K562 (cell line): ENCODE data around the gene ACAT2. TPM values are rescaled to one million over a fixed set of nuclear protein-coding genes. Genes with fewer than 3 reads are reported as not detected.

Experiments
- ARID2 ChIP-seq: fragments of 450-650 bp; IDR thresholded peaks from 2 replicates; pipeline ENCODE4 v1.6.1; 2017; ENCODE audit warnings: antibody characterized with exemption, mild to moderate bottlenecking
- E2F5 ChIP-seq: sonication (generic); formaldehyde crosslinking; IDR thresholded peaks from 2 replicates; pipeline ENCODE4 v1.8.0; 2022; ENCODE audit warnings: mild to moderate bottlenecking, missing genetic modification reagents
- EHMT2 ChIP-seq: fragments of 450-650 bp; IDR thresholded peaks from 2 replicates; pipeline ENCODE4 v1.6.1; 2018; ENCODE audit warnings: antibody characterized with exemption
- GTF2E2 ChIP-seq: fragments of 200-800 bp; sonication (Bioruptor generic); IDR thresholded peaks from 2 replicates; pipeline ENCODE4 v1.6.1; 2016; ENCODE audit warnings: missing genetic modification characterization, missing compliant biosample characterization
- HDAC8 ChIP-seq: fragments of 450-650 bp; IDR thresholded peaks from 2 replicates; pipeline ENCODE4 v1.6.1; 2016; ENCODE audit warnings: mild to moderate bottlenecking, missing genetic modification characterization, moderate library complexity, missing compliant biosample characterization
- L3MBTL2 ChIP-seq: fragments of 450-650 bp; IDR thresholded peaks from 2 replicates; pipeline ENCODE4 v1.6.1; 2016; ENCODE audit warnings: mild to moderate bottlenecking, moderate library complexity
- NR1H2 ChIP-seq: sonication (generic); formaldehyde crosslinking; IDR thresholded peaks from 2 replicates; pipeline ENCODE4 v1.4.0; 2020; ENCODE audit warnings: mild to moderate bottlenecking, missing genetic modification reagents
- PML ChIP-seq: IDR thresholded peaks from 2 replicates; pipeline ENCODE4 v1.6.1; 2012; ENCODE audit warnings: low read length, inconsistent platforms
- POLR2B ChIP-seq: fragments of 450-650 bp; IDR thresholded peaks from 2 replicates; pipeline ENCODE4 v1.6.1; 2018; ENCODE audit warnings: low read depth; ENCODE audit not compliant: partially characterized antibody
- RERE ChIP-seq: sonication (generic); formaldehyde crosslinking; IDR thresholded peaks from 2 replicates; pipeline ENCODE4 v1.8.0; 2023; ENCODE audit warnings: missing genetic modification reagents, mild to moderate bottlenecking, borderline replicate concordance
- SAFB ChIP-seq: fragments of 200-400 bp; formaldehyde crosslinking; IDR thresholded peaks from 2 replicates; pipeline ENCODE4 v1.6.1; 2017; ENCODE audit warnings: low read depth, low read length, borderline replicate concordance
- SRSF1 ChIP-seq: fragments of 200-400 bp; formaldehyde crosslinking; IDR thresholded peaks from 2 replicates; pipeline ENCODE4 v1.6.1; 2017; ENCODE audit warnings: mild to moderate bottlenecking, low read depth, low read length, moderate library complexity
- ZBTB11 ChIP-seq, 3 experiments: fragments of 200-800 bp in 1 of 3; fragments of 250-450 bp in 1 of 3; fragments of 450-650 bp in 1 of 3; sonication (Bioruptor Pico) in 1 of 3; sonication (Bioruptor generic) in 1 of 3; formaldehyde crosslinking in 1 of 3; IDR thresholded peaks; 2 replicates each; pipeline versions ENCODE4 v1.6.1 to v1.8.0; 2016 to 2022; ENCODE audit warnings: mild to moderate bottlenecking in 2 of 3, missing genetic modification characterization in 2 of 3, missing compliant biosample characterization in 1 of 3, moderate library complexity in 1 of 3
- ZNF41 ChIP-seq: fragments of 250-450 bp; sonication (Bioruptor Pico); conservative IDR thresholded peaks from 2 replicates; pipeline ENCODE4 v1.4.0; 2020; ENCODE audit warnings: mild to moderate bottlenecking
- ZNF764 ChIP-seq: fragments of 250-450 bp; sonication (Bioruptor Pico); IDR thresholded peaks from 2 replicates; pipeline ENCODE4 v1.4.0; 2020; ENCODE audit warnings: low read depth, mild to moderate bottlenecking, moderate library complexity
- ZNF77 ChIP-seq: fragments of 250-450 bp; sonication (Bioruptor Pico); IDR thresholded peaks from 2 replicates; pipeline ENCODE4 v1.5.0; 2020
- ZSCAN29 ChIP-seq: fragments of 450-650 bp; IDR thresholded peaks from 2 replicates; pipeline ENCODE4 v1.6.1; 2017
- polyA plus RNA-seq, 8 experiments: library from polyadenylated mRNA; depleted of rRNA in 4 of 8; stranded (reverse) in 5 of 8; unstranded in 3 of 8; fragments of >200 nt; fragmentation: Nextera tagmentation in 2 of 8; fragmentation: Illumina TruSeq in 1 of 8; extraction: Ambion mirVana in 2 of 8; extraction: Trizol in 1 of 8; gene quantifications; 2 replicates each; pipeline versions ENCODE4 v1.2.1 to v1.2.3, GENCODE V29; 2011 to 2014; ENCODE audit warnings: inconsistent platforms in 1 of 8, missing spikeins in 1 of 8
- total RNA-seq, 7 experiments: library from RNA; depleted of rRNA in 6 of 7; stranded (reverse); fragments of >200 nt in 6 of 7; fragmentation: Illumina TruSeq in 2 of 7; extraction: Trizol in 2 of 7; gene quantifications; 2 replicates each; pipeline versions ENCODE4 v1.2.1 to v1.2.3, GENCODE V29; 2011 to 2021; ENCODE audit warnings: low replicate concordance in 1 of 7

Gene ACAT2
- total and polyA plus RNA-seq, 9 of the 15 experiments (the other 6 are each of a cell fraction or from before 2014, with no cell fraction given) = 63.0 to 309 (median 144) TPM

GRCh38 chr6:159789377-159790148, 27.7 kb downstream of the ACAT2 start, which contains the start of gene TCP1 (continued):
- TF ChIP-seq SAFB (0 out of 2 replicates have a peak, but pooled peaks have one; percentile 20), EHMT2 (no peak), POLR2B (peak; percentile 97), SRSF1 (peak; percentile 81; the same call in 1 of the 2 replicates), E2F5 (CRISPR knock-in tag) (peak; percentile 31; the same call in 1 of the 2 replicates), RERE (CRISPR knock-in tag) (no peak), ZBTB11 (CRISPR knock-in tag; IDR thresholded peaks at IDR 0.05) (peak in 1 of 3 experiments; percentile 87; a peak in 2 of 6 replicates), ZNF764 (CRISPR knock-in tag) (0 out of 2 replicates have a peak, but pooled peaks have one; percentile 47), ARID2 (no peak), GTF2E2 (tag) (no peak), HDAC8 (tag) (0 out of 2 replicates have a peak, but pooled peaks have one; percentile 47), PML (peak; percentile 85), ZNF77 (CRISPR knock-in tag) (no peak), ZNF41 (CRISPR knock-in tag) (0 out of 2 replicates have a peak, but pooled peaks have one; percentile 59), NR1H2 (CRISPR knock-in tag) (no peak; the same call in 1 of the 2 replicates), L3MBTL2 (peak; percentile 47; the same call in 1 of the 2 replicates), ZSCAN29 (no peak)
